A172 (cell line): ENCODE data around the gene FCER1G. TPM values are rescaled to one million over a fixed set of nuclear protein-coding genes. Genes with fewer than 3 reads are reported as not detected.
"Not testable (repeated sequence)": the region's sequence is repeated elsewhere in the genome, so short reads cannot be mapped to it uniquely, and the experiment has no call there.

ENCODE experiments used
- DNase-seq: peaks from one replicate; pipeline ENCODE4 v3.0.0-alpha.2; 2015; ENCODE audit warnings: low spot score
- total RNA-seq: library from RNA; depleted of rRNA; stranded (reverse); fragments of >200 nt; shearing (Covaris generic); gene quantifications from 2 replicates; pipeline ENCODE4 v1.2.3, GENCODE V29; 2014

The FCER1G gene
- total RNA-seq, 1 experiment from 2014 or later, result not detected

GRCh38 chr1:161206411-161207140, 8.5 kb upstream of the FCER1G start:
- no peak for DNase-seq

DNA sequence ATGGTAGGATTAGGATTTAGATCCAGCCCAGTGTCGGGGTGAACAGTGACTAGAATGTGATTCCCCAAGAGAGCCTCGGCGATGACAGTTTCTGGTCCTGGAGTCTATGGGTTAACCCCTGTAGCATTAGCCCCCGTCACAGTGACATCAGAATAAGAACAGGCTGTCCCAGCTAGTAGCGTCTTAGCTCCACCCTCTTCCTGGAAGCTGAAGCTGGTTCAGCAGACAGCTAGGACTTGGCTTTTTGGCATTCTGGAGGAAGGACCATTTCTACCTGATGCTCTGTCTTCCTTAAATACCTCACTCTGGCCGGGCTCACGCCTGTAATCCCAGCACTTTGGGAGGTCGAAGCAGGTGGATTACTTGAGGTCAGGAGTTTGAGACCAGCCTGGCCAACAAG, 7.9 kb upstream of the FCER1G start:
- DNase-seq, result no peak

GRCh38 chr1:161209790-161210409, 5.2 kb upstream of the FCER1G start:
- DNase-seq, result peak; percentile 83

DNA sequence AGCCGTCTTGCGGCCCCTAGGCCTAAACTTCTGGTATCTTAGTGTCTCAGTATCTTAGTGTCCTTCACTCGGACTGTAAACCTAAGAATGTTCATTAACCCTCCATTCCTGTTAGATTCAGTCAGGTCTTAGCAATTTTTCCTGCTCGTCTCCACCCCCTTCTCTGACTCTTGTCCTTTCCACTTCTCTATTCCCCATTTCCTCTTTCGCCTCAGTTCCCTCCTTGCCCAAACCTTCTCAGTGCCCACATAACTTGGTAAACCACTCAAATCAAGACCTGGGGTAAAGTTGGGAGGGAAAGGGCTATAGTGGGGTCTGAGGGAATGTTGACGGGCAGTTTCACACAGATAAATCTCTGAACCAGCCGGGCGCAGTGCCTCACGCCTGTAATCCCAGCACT, 726 bp upstream of the FCER1G start:
- DNase-seq, result no peak

- DNase-seq, result peak; percentile 73
Measured at GRCh38 chr1:161216945-161217712, 2.0 kb downstream of the FCER1G start.

GRCh38 chr1:161217831-161218230, 2.7 kb downstream of the FCER1G start:
- DNase-seq, result no peak

GRCh38 chr1:161218301-161219077, 3.4 kb downstream of the FCER1G start:
- no peak for DNase-seq

GRCh38 chr1:161219078-161219892, 4.2 kb downstream of the FCER1G start:
- DNase-seq, result no peak

GRCh38 chr1:161220002-161220401, 4.9 kb downstream of the FCER1G start:
- DNase-seq, result no peak

- no peak for DNase-seq
Measured at GRCh38 chr1:161222175-161223019, 7.3 kb downstream of the FCER1G start.

DNA sequence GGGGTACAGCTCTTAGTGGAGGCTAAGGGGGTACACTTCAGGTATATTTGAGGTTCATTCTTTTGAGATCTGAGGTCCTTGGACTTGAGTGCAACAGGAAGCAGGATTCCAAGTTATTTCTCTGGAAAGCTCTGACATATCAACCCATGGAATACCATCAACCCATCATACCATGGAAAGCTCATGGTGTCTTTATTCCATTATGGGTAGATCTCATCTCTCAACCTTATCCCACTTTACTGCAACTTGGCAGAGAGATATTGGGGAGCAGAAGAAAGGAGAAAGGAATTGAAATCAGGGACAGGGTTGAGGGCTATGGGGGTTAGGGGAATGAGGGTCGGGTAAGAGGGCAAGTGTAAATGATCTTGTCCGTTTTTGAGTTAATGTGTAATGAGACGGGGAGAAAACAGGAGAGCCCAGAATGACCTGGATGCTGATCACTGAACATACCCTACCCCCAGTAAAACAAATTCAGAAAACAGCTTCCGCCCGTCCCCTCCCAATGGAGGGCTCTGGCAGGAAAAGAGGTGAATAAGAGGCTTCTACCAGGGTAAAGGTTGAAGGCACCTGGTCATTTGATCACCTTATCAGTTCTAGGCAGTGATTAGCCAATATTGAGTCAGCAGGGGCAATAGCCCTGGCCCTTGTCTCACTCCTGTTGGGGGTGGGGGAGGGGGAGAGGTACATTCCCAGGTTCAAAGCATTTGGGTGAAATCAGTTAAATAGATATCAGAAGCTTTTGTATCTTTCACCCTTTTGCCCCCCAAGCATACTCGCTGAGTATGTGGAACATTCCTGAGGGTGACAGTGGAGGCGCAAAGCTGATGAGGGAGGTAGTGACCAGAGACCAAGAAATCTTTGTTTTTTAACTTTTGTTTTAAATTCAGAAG, 9.0 kb downstream of the FCER1G start:
- no peak for DNase-seq

GRCh38 chr1:161224695-161225087, 9.6 kb downstream of the FCER1G start:
- not testable (repeated sequence) for DNase-seq

- DNase-seq, result no peak
Measured at GRCh38 chr1:161225178-161225533, 10.1 kb downstream of the FCER1G start.

DNA sequence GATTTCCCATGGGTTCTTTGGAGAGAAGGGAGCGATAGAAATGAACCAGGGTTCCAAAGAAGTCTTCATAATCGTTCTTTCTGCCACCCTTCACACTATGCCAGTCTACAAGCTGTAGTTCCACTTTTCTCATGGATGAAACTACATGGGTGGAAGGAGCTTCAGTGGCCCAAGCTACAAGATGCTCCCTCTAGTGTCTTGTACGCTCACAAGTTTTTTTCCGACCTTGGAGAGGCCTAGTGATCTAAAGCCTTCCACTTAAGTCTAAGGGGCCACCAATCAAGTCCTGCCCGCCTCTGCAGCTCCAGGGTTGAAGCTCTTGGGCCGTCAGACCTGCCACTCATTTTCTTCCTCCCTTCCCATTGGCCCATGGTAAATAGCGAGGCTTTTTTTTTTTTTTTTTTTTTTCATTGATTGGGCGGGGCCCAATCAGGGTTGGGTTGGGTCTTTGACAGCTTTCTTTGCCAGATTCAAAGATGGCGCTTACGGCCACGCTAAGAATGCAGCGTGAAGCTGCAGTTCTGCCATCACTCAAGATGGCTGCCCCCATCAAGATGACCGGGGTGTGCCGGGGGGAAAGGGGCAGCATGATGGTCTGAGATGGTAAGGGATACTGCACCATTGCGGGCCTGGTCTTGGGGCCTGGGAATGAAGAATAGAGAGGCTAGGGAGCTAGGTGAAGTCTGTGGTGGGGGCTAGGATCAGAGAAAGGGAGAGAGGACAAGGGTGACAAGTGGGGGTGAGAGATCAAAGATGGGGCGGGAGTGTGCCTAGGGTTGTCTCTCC, 10.6 kb downstream of the FCER1G start, which contains the start of gene TOMM40L:
Gene TOMM40L, plus strand, starts transcription at position 527 of the 786 bp plus-strand sequence. CDS start 430 bp downstream, outside the sequence.
- DNase-seq, result peak; percentile 100

DNA sequence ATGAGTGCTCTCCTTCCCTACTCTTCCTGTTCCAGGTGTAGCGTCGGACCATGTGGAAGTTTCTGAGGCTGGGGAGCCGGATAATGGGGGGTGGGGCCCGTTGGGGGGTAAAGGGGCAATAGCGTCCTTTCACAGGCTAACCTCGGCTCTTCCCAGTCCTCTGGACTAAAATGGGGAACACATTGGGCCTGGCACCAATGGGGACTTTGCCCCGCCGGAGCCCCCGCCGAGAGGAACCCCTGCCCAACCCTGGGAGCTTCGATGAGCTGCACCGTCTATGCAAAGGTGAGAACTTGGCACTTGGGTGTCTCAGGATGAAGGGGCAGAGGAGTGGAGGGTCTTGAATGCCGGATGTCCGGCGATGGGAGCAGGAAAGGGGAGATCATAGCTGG, 11.2 kb downstream of the FCER1G start:
- DNase-seq, result no peak

- no peak for DNase-seq
Measured at GRCh38 chr1:161226759-161227158, 11.7 kb downstream of the FCER1G start.

GRCh38 chr1:161227196-161227871, 12.2 kb downstream of the FCER1G start:
- peak; percentile 79 for DNase-seq

- no peak for DNase-seq
Measured at GRCh38 chr1:161228032-161228431, 12.9 kb downstream of the FCER1G start.
